IMR-90 (cell line): Measurements from ENCODE around the gene TOX3. TPM values are rescaled to one million over a fixed set of nuclear protein-coding genes. Genes with fewer than 3 reads are reported as not detected.

Experiments
- ATAC-seq: fragments of 200-7000 bp; cut with Tn5 transposase; 2 replicates; pipeline ENCODE4 v1.9.1; 2020; ENCODE audit warnings: low read depth, mild to moderate bottlenecking, moderate library complexity
- BruUV-seq: library from RNA; stranded (reverse); fragments of 400-500 nt; replicated peaks from 2 replicates; lab custom pipeline; 2021; lab: Mats Ljungman, UMichigan
- CTCF ChIA-PET: fragments of 300-600 bp; formaldehyde crosslinking; extraction: SDS; loops from one replicate; lab custom pipeline; 2021; ENCODE audit warnings: antibody characterized with exemption; lab: Yijun Ruan, JAX
- POLR2A ChIA-PET: fragments of 300-600 bp; sonication (Branson Sonifier 250); formaldehyde crosslinking; loops from one replicate; lab custom pipeline; 2022; ENCODE audit warnings: antibody characterized with exemption; ENCODE audit not compliant: unreplicated experiment; lab: Charles Lee
- DNase-seq: peaks from one replicate; pipeline ENCODE4 v3.0.0; 2013
- H2AFZ ChIP-seq: replicated peaks from 2 replicates; pipeline ENCODE3; 2013; ENCODE audit warnings: low read length, mild to moderate bottlenecking; ENCODE audit not compliant: poor library complexity
- H2AK5ac ChIP-seq: 2 replicates; pipeline ENCODE4 v1.6.1; 2013; ENCODE audit warnings: low read depth, low read length, inconsistent platforms
- H2AK9ac ChIP-seq: replicated peaks from 2 replicates; pipeline ENCODE3; 2013; ENCODE audit warnings: mild to moderate bottlenecking, low read depth, low read length, moderate library complexity; ENCODE audit not compliant: poor library complexity
- H2BK120ac ChIP-seq: 2 replicates; pipeline ENCODE4 v1.6.1; 2013; ENCODE audit warnings: low read depth, low read length, inconsistent platforms
- H2BK15ac ChIP-seq: 3 replicates; pipeline ENCODE4 v1.6.1; 2013; ENCODE audit warnings: low read depth, low read length, inconsistent platforms
- H2BK20ac ChIP-seq: 2 replicates; pipeline ENCODE4 v1.6.1; 2013; ENCODE audit warnings: low read depth, mild to moderate bottlenecking, inconsistent platforms, low read length, moderate library complexity
- H2BK5ac ChIP-seq: 2 replicates; pipeline ENCODE4 v1.6.1; 2013; ENCODE audit warnings: mild to moderate bottlenecking, low read depth, low read length, inconsistent platforms; ENCODE audit not compliant: poor library complexity, severe bottlenecking
- H3K14ac ChIP-seq: replicated peaks from 2 replicates; pipeline ENCODE4 v1.6.1; 2013; ENCODE audit warnings: low read depth, low read length, inconsistent platforms
- H3K18ac ChIP-seq: 2 replicates; pipeline ENCODE4 v1.6.1; 2013; ENCODE audit warnings: low read depth, low read length, control low read depth
- H3K23ac ChIP-seq: 2 replicates; pipeline ENCODE4 v1.6.1; 2013; ENCODE audit warnings: low read depth, low read length, inconsistent platforms
- H3K27ac ChIP-seq: 2 replicates; pipeline ENCODE4 v1.5.1; 2013; ENCODE audit warnings: mild to moderate bottlenecking, control low read depth, low read length; ENCODE audit not compliant: insufficient read depth
- H3K27me3 ChIP-seq: 2 replicates; pipeline ENCODE4 v1.6.1; 2013; ENCODE audit warnings: low read length; ENCODE audit not compliant: control insufficient read depth, insufficient read depth
- H3K36me3 ChIP-seq: 2 replicates; pipeline ENCODE4 v1.6.1; 2013; ENCODE audit warnings: low read length, mixed read lengths; ENCODE audit not compliant: control insufficient read depth, insufficient read depth
- H3K4ac ChIP-seq: 2 replicates; pipeline ENCODE4 v1.6.1; 2013; ENCODE audit warnings: low read depth, low read length, inconsistent platforms
- H3K4me1 ChIP-seq: 2 replicates; pipeline ENCODE4 v1.6.1; 2013; ENCODE audit warnings: low read length, mixed read lengths; ENCODE audit not compliant: control insufficient read depth, insufficient read depth
- H3K4me2 ChIP-seq: 2 replicates; pipeline ENCODE4 v1.6.1; 2013; ENCODE audit warnings: low read depth, mild to moderate bottlenecking, control low read depth, low read length, moderate library complexity
- H3K4me3 ChIP-seq: 2 replicates; pipeline ENCODE4 v1.5.1; 2013; ENCODE audit warnings: low read depth, mild to moderate bottlenecking, control low read depth, low read length, moderate library complexity; ENCODE audit not compliant: insufficient read depth
- H3K56ac ChIP-seq: 2 replicates; pipeline ENCODE4 v1.6.1; 2013; ENCODE audit warnings: low read length, inconsistent platforms; ENCODE audit not compliant: insufficient read depth; ENCODE audit errors: extremely low read depth
- H3K79me1 ChIP-seq, 2 experiments: 2 replicates each; pipeline ENCODE4 v1.6.1; 2013; ENCODE audit warnings: low read length in 2 of 2, inconsistent platforms in 1 of 2, low read depth in 1 of 2
- H3K9ac ChIP-seq: 2 replicates; pipeline ENCODE4 v1.6.1; 2013; ENCODE audit warnings: low read depth, low read length, control low read depth
- H3K9me1 ChIP-seq: 2 replicates; pipeline ENCODE4 v1.6.1; 2013; ENCODE audit warnings: low read length, inconsistent platforms; ENCODE audit not compliant: insufficient read depth
- H3K9me3 ChIP-seq: 2 replicates; pipeline ENCODE4 v1.6.1; 2013; ENCODE audit warnings: low read length; ENCODE audit not compliant: control insufficient read depth, insufficient read depth
- H4K20me1 ChIP-seq: 2 replicates; pipeline ENCODE4 v1.6.1; 2013; ENCODE audit warnings: low read length, inconsistent platforms; ENCODE audit not compliant: insufficient read depth
- H4K5ac ChIP-seq: 2 replicates; pipeline ENCODE4 v1.6.1; 2013; ENCODE audit warnings: mild to moderate bottlenecking, low read depth, low read length, control low read depth
- H4K8ac ChIP-seq, 2 experiments: 2 replicates each; pipeline ENCODE4 v1.6.1; 2013; ENCODE audit warnings: low read depth in 2 of 2, low read length in 2 of 2, control low read depth in 1 of 2, inconsistent platforms in 1 of 2
- H4K91ac ChIP-seq: 2 replicates; pipeline ENCODE4 v1.6.1; 2013; ENCODE audit warnings: low read depth, low read length, inconsistent platforms; ENCODE audit not compliant: insufficient read depth
- CHD1 ChIP-seq: IDR thresholded peaks from 2 replicates; pipeline ENCODE4 v1.6.1; 2012; ENCODE audit warnings: low read depth, low read length, improper control_type of control experiment
- MAFK ChIP-seq: IDR thresholded peaks from 2 replicates; pipeline ENCODE4 v1.6.1; 2012; ENCODE audit warnings: low read depth, low read length, improper control_type of control experiment
- MAZ ChIP-seq: IDR thresholded peaks from 2 replicates; pipeline ENCODE4 v1.6.1; 2012; ENCODE audit warnings: low read depth, mild to moderate bottlenecking, low read length, improper control_type of control experiment, moderate library complexity, borderline replicate concordance
- POLR2A ChIP-seq: IDR thresholded peaks from 2 replicates; pipeline ENCODE4 v1.6.1; 2012; ENCODE audit warnings: mild to moderate bottlenecking, low read depth, low read length
- RFX5 ChIP-seq: IDR thresholded peaks from 2 replicates; pipeline ENCODE4 v1.8.0; 2012; ENCODE audit warnings: low read depth, mild to moderate bottlenecking, low read length, moderate library complexity
- WGBS, 2 experiments: methylation state at CpG; one replicate each; pipeline versions ENCODE4 v1.1.5 to v1.1.7; 2013; ENCODE audit warnings: missing lambda C conversion rate in 2 of 2; ENCODE audit not compliant: insufficient read length in 1 of 2; ENCODE audit errors: extremely low coverage in 2 of 2; 5-methylcytosine and 5-hydroxymethylcytosine counted together
- dilution Hi-C: fragments of 300-500 bp; cut with HindIII; formaldehyde crosslinking; loops from one replicate; pipeline ENCODE4 v1.14.3; 2018; ENCODE audit warnings: low sequenced_read_pairs; ENCODE audit not compliant: unreplicated experiment
- in situ Hi-C: fragments of 300-500 bp; cut with MboI; formaldehyde crosslinking; loops from 3 replicates; pipeline ENCODE4 v1.14.3; 2019; ENCODE audit warnings: low sequenced_read_pairs, inconsistent platforms, mixed read lengths
- intact Hi-C: fragments of 100-400 bp; cut with micrococcal nuclease; formaldehyde crosslinking; loops from 2 replicates; pipeline ENCODE4 v1.10.0; 2022
- polyA plus RNA-seq, 3 experiments: library from polyadenylated mRNA; depleted of rRNA; stranded (reverse); fragments of >200 nt; gene quantifications; 2 replicates each; pipeline ENCODE4 v1.2.3, GENCODE V29; 2012; ENCODE audit warnings: low replicate concordance in 1 of 3
- total RNA-seq: library from RNA; depleted of rRNA; stranded (reverse); fragments of >200 nt; gene quantifications from 2 replicates; pipeline ENCODE4 v1.2.3, GENCODE V29; 2012
- TF ChIP-seq, protein P1 (sequence below): fragments of 150-350 bp; IDR thresholded peaks from 2 replicates; pipeline ENCODE4 v1.6.1; 2017; ENCODE audit warnings: mild to moderate bottlenecking, antibody characterized with exemption, low read length, low read depth

Gene TOX3
- total and polyA plus RNA-seq, 2 of the 4 experiments (the other 2 are of a cell fraction) = not detected

DNA sequence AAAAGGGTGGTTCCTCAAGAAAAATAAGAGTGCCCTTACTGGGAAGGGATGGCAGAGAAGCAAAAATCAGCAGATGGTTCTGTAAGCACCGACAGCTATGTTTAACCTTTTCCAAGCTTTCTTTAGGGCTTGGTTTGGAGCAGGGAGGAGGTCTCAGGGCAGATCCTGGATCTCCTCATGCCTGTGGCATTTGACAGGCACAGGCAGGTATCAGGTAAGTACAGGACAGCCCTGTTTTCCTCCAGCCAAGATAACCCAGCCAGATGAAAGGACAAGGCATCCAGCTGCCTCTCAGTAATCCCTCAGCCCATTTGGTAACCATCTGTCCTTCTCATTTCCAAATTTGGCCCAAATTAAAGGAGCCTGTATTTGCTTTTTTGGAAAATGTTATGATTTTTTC is 141.5 kb downstream of the TOX3 start:
- Histone ChIP-seq H3K18ac (no peak overlapping the region), H3K4ac (no peak overlapping the region), H3K27ac (no peak overlapping the region), H3K4me2 (no peak overlapping the region), H3K9me1 (no peaks in the 10 kb centered on the region), H2AK5ac (no peak overlapping the region), H3K23ac (no peak overlapping the region), H2BK120ac (no peak overlapping the region), H2AFZ (no peak overlapping the region), H3K4me3 (no peak overlapping the region), H3K56ac (no peak overlapping the region), H2BK5ac (no peak overlapping the region), H3K36me3 (no peaks in the 10 kb centered on the region), H2AK9ac (no peak overlapping the region), H4K8ac (no peak overlapping the region), H4K91ac (no peak overlapping the region), H2BK20ac (no peak overlapping the region), H2BK15ac (no peak overlapping the region), H3K79me1 (no peaks in the 10 kb centered on the region), H4K5ac (no peak overlapping the region), H3K14ac (no peak overlapping the region), H3K27me3 (no peaks in the 10 kb centered on the region), H4K20me1 (no peaks in the 10 kb centered on the region), H3K4me1 (no peaks in the 10 kb centered on the region), H3K9me3 (peaks cover 9% of the 10 kb centered on the region; the same call in 1 of the 2 replicates), H3K9ac (no peak overlapping the region)
- no TSS peak for BruUV-seq
- ChIA-PET POLR2A (no interaction called here), CTCF (no interaction called here)
- WGBS, 2 experiments = no CpG with 5 or more reads among the region's 1 CpG
- DNase-seq = no peak
- ATAC-seq = no peak
- TF ChIP-seq RFX5 (no peak), CHD1 (no peak), POLR2A (no peak), MAZ (no peak), MAFK (no peak)
- TF ChIP-seq, protein P1, sequence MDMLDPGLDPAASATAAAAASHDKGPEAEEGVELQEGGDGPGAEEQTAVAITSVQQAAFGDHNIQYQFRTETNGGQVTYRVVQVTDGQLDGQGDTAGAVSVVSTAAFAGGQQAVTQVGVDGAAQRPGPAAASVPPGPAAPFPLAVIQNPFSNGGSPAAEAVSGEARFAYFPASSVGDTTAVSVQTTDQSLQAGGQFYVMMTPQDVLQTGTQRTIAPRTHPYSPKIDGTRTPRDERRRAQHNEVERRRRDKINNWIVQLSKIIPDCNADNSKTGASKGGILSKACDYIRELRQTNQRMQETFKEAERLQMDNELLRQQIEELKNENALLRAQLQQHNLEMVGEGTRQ = no peak
- dilution Hi-C loops (no loop called here), in situ Hi-C loops (no loop called here), intact Hi-C loops (no loop called here)
